GM19023 (cell line): Measurements from ENCODE around the gene TMEM170B.

ENCODE experiments used
- ATAC-seq: cut with Tn5 transposase; IDR thresholded peaks from one replicate; pipeline ENCODE4 v1.9.1; 2021; ENCODE audit warnings: mild to moderate bottlenecking, moderate library complexity; ENCODE audit not compliant: unreplicated experiment

The TMEM170B gene

GRCh38 chr6:11613858-11614257 lies 76.3 kb downstream of the TMEM170B start:
- no peak for ATAC-seq

- ATAC-seq, result no peak
Observed at GRCh38 chr6:11614534-11615213, 77.1 kb downstream of the TMEM170B start.

GRCh38 chr6:11615214-11615602 lies 77.7 kb downstream of the TMEM170B start:
- ATAC-seq, result no peak

GRCh38 chr6:11616200-11616611 lies 78.7 kb downstream of the TMEM170B start:
- ATAC-seq, result no peak

GRCh38 chr6:11618533-11618932 lies 81.0 kb downstream of the TMEM170B start:
- ATAC-seq, result no peak

GRCh38 chr6:11621119-11621518 lies 83.6 kb downstream of the TMEM170B start:
- ATAC-seq, result no peak

GRCh38 chr6:11622156-11622555 lies 84.6 kb downstream of the TMEM170B start:
- ATAC-seq, result no peak

- no peak for ATAC-seq
Observed at GRCh38 chr6:11623272-11623671, 85.7 kb downstream of the TMEM170B start.

- ATAC-seq, result no peak
Observed at GRCh38 chr6:11625302-11625701, 87.8 kb downstream of the TMEM170B start.

GRCh38 chr6:11626356-11626755 lies 88.8 kb downstream of the TMEM170B start:
- no peak for ATAC-seq

- ATAC-seq, result no peak
Observed at GRCh38 chr6:11628562-11628961, 91.0 kb downstream of the TMEM170B start.

- ATAC-seq, result no peak
Observed at GRCh38 chr6:11631008-11631407, 93.5 kb downstream of the TMEM170B start.

- ATAC-seq, result no peak
Observed at GRCh38 chr6:11631539-11631938, 94.0 kb downstream of the TMEM170B start.

GRCh38 chr6:11632231-11632630 lies 94.7 kb downstream of the TMEM170B start:
- no peak for ATAC-seq

- ATAC-seq, result no peak
Observed at GRCh38 chr6:11632795-11633511, 95.4 kb downstream of the TMEM170B start.
